SK-MEL-5 (cell line): ENCODE data around the gene CAB39L. TPM values are rescaled to one million over a fixed set of nuclear protein-coding genes. Genes with fewer than 3 reads are reported as not detected.

Experiments used
- DNase-seq: peaks from one replicate; pipeline ENCODE4 v3.0.0-alpha.2; 2016; ENCODE audit warnings: low read depth, low spot score
- in situ Hi-C: cut with HindIII; loops from 2 replicates; pipeline ENCODE4 v1.10.0; 2016; ENCODE audit warnings: low sequenced_read_pairs, high pct_unique_total_duplicates, low pct_unique_long_range_greater_than_20kb
- total RNA-seq: library from RNA; depleted of rRNA; stranded (reverse); fragments of >200 nt; shearing (Covaris generic); gene quantifications from 2 replicates; pipeline ENCODE4 v1.2.3, GENCODE V29; 2014

Gene CAB39L
- total RNA-seq, 1 experiment from 2014 or later, result 16.9 TPM

DNA sequence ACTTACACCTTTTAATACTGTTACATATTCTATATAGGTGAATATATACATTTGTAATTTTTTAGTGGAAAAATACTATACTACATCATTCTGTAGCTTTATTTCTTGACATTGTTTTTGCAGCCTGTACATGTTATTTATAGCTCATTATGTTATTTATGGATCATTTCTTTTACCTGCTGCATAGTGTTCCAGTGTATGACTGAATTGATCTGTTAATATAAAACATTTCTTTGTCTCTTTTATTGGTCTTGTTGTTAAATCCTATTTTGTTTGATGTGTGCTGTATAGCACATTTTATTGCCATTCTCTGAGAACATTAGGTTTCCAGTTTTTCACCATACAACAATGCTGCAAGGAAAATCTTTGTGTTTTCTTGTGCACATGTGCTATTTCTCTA is 2.6 kb upstream of the CAB39L start:
- in situ Hi-C loops, result no loop called here
- DNase-seq, result no peak

DNA sequence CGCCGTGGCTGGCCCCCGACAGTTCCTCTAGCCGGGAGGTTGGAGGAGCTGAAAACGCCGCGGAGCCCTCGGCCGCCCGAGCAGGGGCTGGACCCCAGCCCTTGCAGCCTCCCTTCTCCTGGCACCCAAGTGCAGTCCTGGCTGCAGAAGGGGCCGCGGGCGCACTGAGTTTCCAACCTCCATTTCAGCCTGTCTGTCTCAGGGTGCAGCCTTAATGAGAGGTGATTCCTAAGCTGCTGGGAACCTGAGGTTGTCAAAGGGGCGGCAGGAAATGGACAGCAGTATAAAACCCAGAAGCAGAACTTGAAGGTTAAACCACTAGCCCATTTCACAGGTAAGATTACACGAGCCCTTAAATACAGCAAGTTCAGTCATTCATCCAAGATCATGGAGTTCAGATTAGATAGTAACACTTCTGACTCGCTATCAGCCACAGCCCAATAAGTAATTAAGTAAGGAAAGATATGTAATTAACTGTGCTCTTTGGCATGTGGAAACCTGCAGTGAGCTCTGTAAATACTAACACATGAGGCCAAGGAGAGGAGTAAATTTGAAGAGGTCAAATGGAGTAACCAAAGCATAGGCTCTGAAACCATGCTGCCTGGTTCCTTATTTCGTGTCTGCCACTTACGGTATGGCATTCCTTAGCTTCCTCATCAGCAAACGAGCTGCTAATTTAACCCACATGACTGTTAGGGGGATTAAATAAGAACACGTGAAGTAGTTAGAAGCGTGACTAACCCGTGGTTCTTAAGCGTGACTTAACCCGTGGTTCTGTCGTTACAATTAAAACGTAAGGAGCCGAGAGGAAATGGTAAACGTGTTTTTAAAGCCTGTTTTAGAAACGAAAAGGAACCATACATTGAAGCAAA is 896 bp upstream of the CAB39L start:
- DNase-seq, result peak; percentile 92
- in situ Hi-C loops, result no loop called here

DNA sequence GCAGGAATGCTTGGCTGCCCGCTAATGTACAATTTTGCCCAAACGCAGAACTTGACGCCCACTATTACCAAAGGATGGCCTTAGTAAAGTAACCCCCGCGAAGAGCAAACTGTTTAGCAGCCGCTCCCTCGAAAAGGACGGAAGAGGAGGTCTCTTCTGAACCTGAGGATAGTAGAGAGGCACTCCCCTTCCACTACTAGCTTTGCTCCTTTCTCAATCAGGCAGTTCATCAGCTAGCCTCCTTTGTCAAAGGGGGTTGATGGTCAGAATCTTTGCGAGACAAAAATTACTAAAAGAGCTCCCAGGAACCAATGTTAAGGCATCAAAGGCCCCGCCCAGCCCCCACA is 534 bp downstream of the CAB39L start:
- in situ Hi-C loops, result no loop called here
- DNase-seq, result peak; percentile 65

DNA sequence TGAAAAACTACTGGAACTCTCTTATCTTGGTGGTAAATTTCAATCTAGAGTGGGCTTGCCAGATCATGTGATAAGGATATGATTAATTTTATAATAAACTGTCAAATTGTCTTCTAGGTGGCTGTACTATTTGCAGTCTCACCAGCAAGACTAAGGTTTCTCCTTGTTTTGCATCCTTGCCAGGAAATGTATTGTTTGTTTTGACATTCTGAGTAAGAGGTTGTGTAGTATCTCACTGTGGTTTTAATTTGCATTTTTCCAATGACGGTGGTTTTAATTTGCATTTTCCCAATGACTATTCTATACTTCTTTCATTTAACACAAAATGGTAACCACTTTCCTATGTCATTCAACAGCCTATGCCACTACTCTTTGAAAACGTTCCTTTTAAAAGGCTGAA is 2.0 kb downstream of the CAB39L start:
- in situ Hi-C loops, result no loop called here
- DNase-seq, result no peak

DNA sequence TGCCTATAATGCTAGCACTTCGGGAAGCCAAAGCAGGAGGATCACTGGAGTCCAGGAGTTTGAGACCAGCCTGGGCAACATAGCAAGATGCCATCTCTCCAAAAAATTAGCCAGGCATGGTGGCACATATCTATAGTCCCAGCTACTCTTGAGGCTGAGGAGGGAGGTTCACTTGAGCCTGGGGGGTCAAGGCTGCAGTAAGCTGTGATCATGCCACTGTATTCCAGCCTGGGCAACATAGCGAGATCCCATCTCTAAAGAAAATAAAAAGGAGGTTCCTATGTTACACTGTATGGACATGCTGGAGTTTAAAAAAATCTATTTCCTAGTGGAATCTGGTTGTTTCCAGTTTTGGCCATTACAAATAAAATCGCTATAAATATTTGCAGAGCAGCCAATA is 2.6 kb downstream of the CAB39L start:
- no peak for DNase-seq
- in situ Hi-C loops, result no loop called here

DNA sequence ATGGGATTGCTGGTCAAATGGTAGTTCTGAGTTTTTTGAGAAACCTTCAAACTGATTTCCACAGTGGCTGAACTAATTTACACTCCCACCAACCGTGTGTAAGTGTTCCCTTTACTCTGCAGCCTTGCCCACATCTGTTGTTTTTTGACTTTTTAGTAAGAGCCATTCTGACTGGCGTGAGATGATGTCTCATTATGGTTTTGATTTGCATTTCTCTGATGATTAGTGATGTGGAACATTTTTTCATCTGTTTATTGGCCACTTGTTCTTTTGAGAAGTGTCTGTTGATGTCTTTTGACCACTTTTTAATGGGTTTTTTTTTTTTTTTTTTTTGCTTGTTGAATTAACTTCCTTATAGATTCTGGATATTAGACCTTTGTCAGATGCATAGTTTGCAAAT is 4.3 kb downstream of the CAB39L start:
- in situ Hi-C loops, result no loop called here
- DNase-seq, result no peak

DNA sequence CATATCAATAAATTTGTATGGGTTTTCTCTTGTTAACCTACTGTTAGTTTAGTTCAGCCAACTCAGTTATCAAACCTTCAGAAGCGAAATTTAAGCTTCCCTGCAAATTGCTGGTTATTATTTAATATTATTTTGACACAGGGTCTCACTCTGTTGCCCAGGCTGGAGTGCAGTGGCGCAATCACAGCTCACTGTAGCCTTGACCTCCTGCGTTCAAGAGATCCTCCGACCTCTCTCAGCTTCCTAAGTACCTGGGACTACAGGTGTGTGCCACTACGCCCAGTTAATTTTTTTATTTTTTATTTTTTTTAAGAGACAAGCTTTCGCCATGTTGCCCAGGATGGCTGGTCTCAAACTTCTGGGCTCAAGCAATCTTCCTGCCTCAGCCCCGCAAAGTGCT is 6.2 kb downstream of the CAB39L start:
- in situ Hi-C loops, result no loop called here
- no peak for DNase-seq

DNA sequence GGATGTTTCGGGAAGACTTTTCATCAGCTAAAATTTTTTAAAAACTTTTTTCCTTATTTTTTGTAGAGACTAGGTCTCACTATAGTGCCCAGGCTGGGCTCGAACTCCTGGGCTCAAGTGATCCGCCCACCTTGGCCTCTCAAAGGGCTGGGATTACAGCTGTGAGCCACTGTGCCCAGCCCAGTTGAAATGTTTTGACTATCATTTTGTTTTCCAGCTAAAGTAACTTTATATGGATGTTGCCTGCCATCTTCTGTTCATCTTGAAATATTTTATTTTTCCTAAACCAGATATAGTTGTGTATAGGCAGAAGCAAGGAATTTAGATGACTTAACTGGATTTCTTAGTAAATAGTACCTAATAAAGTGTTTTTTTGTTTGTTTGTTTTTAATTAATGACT is 7.0 kb downstream of the CAB39L start:
- in situ Hi-C loops, result no loop called here

DNA sequence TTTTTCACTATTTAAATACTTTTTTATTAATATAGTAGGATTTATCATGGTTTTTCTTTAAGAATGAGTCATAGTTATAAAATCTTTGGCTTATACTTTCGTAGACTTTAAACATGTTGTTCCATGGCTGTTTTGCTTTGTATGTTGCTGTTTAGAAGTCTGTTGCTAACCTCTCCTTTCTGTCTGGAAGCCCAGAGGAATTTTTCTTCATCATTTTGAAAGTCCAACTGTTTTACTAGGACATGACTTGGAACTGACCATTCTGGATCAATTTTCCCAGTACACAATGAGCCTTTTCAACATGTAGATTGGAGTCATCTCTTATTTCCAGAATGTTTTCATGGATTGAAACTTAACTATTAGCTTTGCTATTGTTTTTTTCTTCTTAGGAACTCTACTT is 7.9 kb downstream of the CAB39L start:
- in situ Hi-C loops, result no loop called here

More for the DNA sequence above, 7.0 kb downstream of the CAB39L start:
- DNase-seq, result peak; percentile 74

DNA sequence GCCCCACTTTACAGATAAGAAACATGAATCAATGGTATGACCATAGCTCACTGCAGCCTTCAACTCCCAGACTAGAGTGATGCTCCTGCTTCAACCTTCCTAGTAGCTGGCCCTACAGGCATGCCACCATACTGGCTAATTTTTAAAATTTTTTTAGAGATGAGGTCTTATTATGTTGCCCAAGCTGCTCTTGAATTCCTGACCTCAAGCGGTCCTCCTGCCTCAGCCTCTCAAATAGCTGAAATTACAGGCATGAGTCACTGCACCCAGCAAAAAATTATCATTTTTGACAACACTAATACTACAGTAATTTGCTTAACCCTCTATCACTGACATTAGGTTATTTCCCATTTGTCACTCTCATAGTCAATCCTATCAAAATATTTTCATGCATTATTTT is 14.7 kb downstream of the CAB39L start:
- no peak for DNase-seq

More for the DNA sequence above, 7.9 kb downstream of the CAB39L start:
- peak; percentile 29 for DNase-seq

DNA sequence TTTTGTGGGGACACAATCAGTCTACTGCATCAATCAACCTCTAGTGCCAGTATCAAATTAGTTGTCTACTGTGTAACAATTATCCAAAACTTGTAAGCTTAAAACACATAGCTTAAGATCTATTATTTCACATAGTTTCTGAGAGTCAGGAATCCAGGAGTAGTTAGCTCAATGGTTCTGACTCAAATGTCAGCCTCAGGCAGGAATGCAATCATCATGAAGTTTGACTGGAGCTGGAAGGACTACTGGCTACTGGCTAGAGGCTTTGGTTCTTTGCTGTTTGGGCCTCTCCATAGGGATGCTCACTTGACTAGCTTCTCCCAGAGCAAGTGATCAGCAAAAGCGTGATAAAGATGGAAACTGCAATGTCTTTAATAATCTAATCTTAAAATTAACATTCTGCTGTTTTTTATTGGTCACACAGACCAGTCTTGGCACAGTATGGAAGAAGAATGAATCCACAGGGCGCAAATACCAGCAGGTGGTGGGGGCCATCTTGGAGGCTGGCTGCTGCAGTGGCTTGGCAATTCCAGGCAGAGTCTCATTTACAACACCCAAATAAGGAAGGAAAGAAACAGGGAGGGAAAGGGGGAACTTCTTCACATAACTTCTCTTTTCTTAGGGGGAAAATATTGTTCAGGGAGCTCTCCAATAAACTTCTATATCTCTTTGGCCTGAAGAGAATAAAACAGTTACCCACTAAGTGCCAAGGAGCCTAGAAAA is 15.7 kb downstream of the CAB39L start:
- no peak for DNase-seq
- in situ Hi-C loops, result no loop called here

More for the DNA sequence above, 14.7 kb downstream of the CAB39L start:
- in situ Hi-C loops, result no loop called here

DNA sequence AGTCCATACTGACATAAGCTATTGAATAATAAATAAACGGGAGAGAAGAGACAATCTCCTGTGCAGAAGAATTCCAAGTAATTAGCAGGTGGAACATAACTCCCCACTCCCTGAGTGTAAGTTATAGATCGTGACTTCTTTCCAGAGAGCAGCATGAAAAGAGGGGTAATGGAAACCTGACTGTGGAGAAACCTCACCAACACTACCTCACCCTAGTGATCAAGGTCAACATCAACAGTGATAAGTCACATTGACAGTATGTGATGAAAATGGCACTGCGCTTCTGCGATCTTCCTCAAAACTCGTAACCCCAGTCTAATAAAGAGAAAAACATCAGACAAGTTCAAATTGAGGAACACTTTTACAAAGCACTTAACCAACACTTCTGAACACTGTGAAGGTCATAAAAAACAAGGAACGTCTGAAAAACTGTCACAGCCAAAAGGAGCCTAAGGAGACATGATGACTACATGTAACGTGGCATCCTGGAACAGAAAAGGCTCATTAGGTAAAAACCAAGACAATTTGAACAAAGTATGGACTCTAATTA is 19.8 kb downstream of the CAB39L start:
- no peak for DNase-seq
- in situ Hi-C loops, result no loop called here

DNA sequence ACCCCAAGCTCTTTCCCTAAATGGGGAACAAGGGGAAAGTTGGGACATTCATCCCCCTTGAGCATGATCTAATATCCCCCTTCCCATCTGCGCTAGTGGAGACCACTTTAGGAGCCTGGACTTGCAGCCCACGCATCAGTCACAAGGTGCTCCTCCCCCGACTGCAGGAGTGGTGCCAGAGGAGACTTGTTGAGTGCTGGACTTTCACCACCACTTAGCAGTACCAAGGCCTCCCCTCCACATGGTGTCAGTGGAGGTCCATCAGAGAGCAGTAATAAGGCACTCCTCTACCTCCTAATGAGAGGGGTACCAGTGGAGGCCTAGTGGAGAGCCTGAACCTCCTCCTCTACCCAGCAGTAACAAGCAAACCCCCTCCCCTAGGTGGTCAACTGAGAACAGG is 22.5 kb downstream of the CAB39L start:
- DNase-seq, result peak; percentile 79
- in situ Hi-C loops, result no loop called here

DNA sequence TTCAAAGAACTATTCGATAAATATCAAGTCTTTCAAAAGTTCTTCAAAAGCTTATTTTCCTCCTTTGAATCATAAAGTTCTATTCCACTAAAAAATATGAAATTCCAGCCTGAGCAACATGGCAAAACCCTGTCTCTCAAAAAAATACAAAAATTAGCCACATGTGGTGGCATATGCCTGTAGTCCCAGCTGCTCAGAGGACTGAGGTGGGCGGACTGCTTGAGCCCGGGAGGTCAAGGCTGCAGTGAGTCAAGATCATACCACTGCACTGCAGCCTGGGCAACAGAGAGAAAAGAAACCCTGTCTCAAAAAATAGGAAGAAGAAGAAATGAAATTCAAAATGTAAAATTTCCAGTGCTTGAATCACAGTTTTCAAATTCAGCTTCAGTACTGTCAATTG is 24.6 kb downstream of the CAB39L start:
- no peak for DNase-seq
- in situ Hi-C loops, result no loop called here

DNA sequence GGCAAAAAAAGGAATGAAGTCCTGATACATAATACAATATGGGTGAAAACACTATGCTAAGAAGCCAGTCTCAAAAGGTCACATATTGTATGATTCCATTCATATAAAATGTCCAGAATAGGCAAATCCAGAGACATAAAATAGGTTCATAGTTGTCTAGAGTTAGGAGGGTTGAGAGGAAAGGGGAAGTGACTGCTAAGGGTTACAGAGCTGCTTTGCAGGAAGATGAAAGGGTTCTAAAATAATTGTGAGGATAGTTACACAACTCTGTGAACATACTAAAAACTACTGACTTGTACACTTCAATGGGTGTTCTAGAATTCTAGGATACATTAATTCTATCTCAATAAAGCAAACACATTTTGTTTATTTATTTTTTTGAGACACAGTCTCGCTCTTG is 25.7 kb downstream of the CAB39L start:
- in situ Hi-C loops, result no loop called here
- peak; percentile 34 for DNase-seq

DNA sequence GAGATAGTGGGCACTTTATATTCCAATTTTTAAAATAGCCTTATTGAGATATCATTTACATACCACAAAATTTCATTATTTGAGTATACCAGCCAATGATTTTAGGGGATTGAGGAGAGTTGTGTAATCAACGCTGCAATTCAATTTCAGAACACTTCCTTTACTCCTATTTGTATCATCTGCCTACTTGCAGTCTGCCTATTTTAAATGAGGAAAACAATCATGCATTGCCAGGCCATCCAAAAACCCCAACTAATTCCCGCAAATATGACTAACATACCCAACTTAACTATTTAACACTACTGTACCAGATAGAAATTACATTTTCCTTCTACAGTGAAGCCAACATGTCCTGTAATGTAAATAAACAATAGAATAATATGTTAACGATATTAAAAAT is 26.7 kb downstream of the CAB39L start:
- in situ Hi-C loops, result no loop called here
- DNase-seq, result no peak

DNA sequence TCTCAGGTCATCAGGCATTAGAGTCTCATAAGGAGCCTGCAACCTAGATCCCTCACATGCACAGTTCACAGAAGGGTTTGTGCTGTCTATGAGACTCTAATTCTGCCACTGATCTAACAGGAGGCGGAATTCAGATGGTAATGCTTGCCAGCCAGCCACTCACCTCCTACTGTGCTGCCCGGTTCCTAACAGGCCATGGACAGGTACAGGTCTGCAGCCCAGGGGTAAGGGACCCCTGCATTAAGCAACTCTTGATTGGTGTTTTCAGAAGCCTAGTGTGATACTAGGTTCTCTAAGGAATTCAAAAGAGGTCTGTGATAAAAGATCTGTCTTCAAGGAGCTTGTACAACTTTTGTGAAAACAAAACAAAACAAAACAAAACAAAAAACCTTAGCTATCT is 31.1 kb downstream of the CAB39L start:
- DNase-seq, result no peak
- in situ Hi-C loops, result no loop called here

DNA sequence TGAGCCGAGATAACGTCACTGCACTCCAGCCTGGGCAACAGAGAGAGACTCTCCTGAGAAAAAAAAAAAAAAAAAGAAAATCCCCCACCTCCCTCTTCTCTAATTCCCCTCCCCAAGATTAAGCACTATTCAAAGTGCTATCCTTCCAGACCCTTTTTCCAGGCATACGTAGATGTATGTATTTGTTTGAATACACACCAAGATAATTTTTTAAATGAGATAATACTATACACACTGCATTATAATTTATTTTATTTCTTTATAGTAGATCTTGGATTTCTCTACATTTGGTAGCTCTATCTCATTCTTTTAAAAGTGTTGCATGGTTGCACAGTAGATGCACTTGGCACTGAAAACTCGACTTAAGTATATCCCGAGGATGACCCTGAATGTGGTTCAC is 32.5 kb downstream of the CAB39L start:
- in situ Hi-C loops, result no loop called here
- DNase-seq, result no peak

DNA sequence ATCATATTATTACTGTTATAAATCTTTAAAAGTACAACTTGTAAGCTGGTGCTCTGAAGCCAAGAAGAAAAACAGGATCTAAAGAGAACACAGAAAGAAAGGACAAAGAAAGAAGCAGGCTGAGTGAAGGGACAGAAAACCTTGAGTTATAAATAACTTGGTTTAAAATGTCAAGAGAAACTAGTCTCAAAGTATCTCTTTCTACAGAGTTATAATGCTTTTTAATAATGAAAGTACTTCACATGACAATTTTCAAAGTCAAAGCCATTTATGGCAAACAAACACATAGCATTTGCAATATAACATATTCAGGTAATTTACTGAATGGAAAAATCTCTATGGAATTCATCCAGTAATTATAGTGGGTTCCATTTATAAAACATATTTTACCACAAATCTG is 33.4 kb downstream of the CAB39L start:
- in situ Hi-C loops, result no loop called here
- DNase-seq, result no peak
